ENCODE results near the gene DBT. TPM values are rescaled to one million over a fixed set of nuclear protein-coding genes. Genes with fewer than 3 reads are reported as not detected.

The DBT gene
- total and polyA plus RNA-seq, 2 of the 13 experiments (the other 11 are each of a cell fraction or from before 2014, with no cell fraction given): 3.3 to 10.2 TPM

DNA sequence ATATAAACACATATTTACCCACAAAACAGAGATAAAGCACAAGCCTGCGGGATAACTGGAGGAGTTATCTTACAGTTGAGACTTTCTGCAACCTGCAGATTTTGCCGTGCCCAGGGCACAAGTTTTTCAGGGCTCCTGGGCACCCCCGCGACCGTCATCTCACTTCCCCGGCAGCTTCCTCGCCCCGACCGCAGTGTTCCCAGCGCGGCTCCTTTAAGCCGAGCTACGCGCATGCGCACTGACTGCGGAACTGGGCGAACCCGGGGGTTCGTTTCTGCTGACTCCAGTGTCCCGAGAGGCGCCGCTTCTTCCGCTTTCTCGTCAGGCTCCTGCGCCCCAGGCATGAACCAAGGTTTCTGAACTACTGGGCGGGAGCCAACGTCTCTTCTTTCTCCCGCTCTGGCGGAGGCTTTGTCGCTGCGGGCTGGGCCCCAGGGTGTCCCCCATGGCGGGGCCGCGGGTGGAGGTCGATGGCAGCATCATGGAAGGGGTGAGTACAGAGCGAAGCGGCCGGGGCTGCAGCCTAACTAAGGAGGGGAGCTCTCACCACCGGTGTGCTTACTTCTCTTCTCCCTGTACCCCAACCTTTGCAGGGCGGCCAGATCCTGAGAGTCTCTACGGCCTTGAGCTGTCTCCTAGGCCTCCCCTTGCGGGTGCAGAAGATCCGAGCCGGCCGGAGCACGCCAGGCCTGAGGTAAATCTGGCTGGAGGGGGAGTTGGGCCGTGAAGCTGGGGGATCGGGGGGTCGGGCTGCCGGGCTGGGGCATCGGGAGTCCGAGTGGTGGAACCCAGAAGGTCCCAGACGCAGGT, 16.5 kb upstream of the DBT start, which contains the start of gene RTCA (continued):
- TF ChIP-seq ZBTB39 (CRISPR knock-in tag; IDR thresholded peaks at IDR 0.05) (no peak), ZNF20 (CRISPR knock-in tag; IDR thresholded peaks at IDR 0.05) (no peak), ZNF34 (CRISPR knock-in tag; IDR thresholded peaks at IDR 0.05; ENCODE audit: borderline replicate concordance) (no peak), REL (CRISPR knock-in tag; conservative IDR thresholded peaks at IDR 0.05) (no peak), SOX5 (CRISPR knock-in tag; IDR thresholded peaks at IDR 0.05; ENCODE audit: borderline replicate concordance) (no peak), ZNF850 (CRISPR knock-in tag; conservative IDR thresholded peaks at IDR 0.05) (0 out of 2 replicates have a peak, but pooled peaks have one; percentile 64), CBX5 (CRISPR knock-in tag; IDR thresholded peaks at IDR 0.05; ENCODE audit: borderline replicate concordance) (no peak; the same call in 1 of the 2 replicates), HOXA5 (CRISPR knock-in tag; IDR thresholded peaks at IDR 0.05) (peak; percentile 85), ZSCAN21 (CRISPR knock-in tag; IDR thresholded peaks at IDR 0.05; ENCODE audit: borderline replicate concordance) (0 out of 2 replicates have a peak, but pooled peaks have one; percentile 35), DR1 (CRISPR knock-in tag; IDR thresholded peaks at IDR 0.05) (peak; percentile 55), ZBTB34 (CRISPR knock-in tag; IDR thresholded peaks at IDR 0.05) (no peak), NR2F2 (IDR thresholded peaks at IDR 0.05; ENCODE audit: borderline replicate concordance, low read depth) (no peak), PCBP2 (optimal IDR thresholded peaks at IDR 0.05; ENCODE audit: low read depth, low read length, poor library complexity, severe bottlenecking) (no peak), ZNF121 (CRISPR knock-in tag; IDR thresholded peaks at IDR 0.05) (0 out of 2 replicates have a peak, but pooled peaks have one; percentile 28), LBX2 (CRISPR knock-in tag; IDR thresholded peaks at IDR 0.05; ENCODE audit: borderline replicate concordance) (no peak), KDM5B (CRISPR knock-in tag; IDR thresholded peaks at IDR 0.05; ENCODE audit: borderline replicate concordance) (peak; percentile 74), RNF2 (conservative IDR thresholded peaks at IDR 0.05; ENCODE audit: low read depth) (no peak), ZBTB1 (CRISPR knock-in tag; IDR thresholded peaks at IDR 0.05; ENCODE audit: borderline replicate concordance) (no peak), SP1 (IDR thresholded peaks at IDR 0.05) (no peak), SP1 (CRISPR knock-in tag; IDR thresholded peaks at IDR 0.05) (no peak), JUNB (CRISPR knock-in tag; IDR thresholded peaks at IDR 0.05; ENCODE audit: borderline replicate concordance) (no peak), SMARCE1 (IDR thresholded peaks at IDR 0.05; ENCODE audit: borderline replicate concordance) (no peak)
- TF ChIP-seq, protein P1, sequence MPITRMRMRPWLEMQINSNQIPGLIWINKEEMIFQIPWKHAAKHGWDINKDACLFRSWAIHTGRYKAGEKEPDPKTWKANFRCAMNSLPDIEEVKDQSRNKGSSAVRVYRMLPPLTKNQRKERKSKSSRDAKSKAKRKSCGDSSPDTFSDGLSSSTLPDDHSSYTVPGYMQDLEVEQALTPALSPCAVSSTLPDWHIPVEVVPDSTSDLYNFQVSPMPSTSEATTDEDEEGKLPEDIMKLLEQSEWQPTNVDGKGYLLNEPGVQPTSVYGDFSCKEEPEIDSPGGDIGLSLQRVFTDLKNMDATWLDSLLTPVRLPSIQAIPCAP (CRISPR knock-in tag; IDR thresholded peaks at IDR 0.05; ENCODE audit: low read depth): no peak
- TF ChIP-seq, protein P2, sequence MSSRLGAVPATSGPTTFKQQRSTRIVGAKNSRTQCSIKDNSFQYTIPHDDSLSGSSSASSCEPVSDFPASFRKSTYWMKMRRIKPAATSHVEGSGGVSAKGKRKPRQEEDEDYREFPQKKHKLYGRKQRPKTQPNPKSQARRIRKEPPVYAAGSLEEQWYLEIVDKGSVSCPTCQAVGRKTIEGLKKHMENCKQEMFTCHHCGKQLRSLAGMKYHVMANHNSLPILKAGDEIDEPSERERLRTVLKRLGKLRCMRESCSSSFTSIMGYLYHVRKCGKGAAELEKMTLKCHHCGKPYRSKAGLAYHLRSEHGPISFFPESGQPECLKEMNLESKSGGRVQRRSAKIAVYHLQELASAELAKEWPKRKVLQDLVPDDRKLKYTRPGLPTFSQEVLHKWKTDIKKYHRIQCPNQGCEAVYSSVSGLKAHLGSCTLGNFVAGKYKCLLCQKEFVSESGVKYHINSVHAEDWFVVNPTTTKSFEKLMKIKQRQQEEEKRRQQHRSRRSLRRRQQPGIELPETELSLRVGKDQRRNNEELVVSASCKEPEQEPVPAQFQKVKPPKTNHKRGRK (CRISPR knock-in tag; IDR thresholded peaks at IDR 0.05): no peak
